K562 (cell line): Measurements from ENCODE around the gene CPT1A. TPM values are rescaled to one million over a fixed set of nuclear protein-coding genes. Genes with fewer than 3 reads are reported as not detected.

ENCODE experiments used
- ATAC-seq: fragments of 200-7000 bp; cut with Tn5 transposase; 3 replicates; pipeline ENCODE4 v1.9.1; 2020; ENCODE audit warnings: moderate library complexity
- BruUV-seq: library from RNA; stranded (reverse); fragments of 400-500 nt; replicated peaks from 2 replicates; lab custom pipeline; 2021; lab: Mats Ljungman, UMichigan
- CTCF ChIA-PET: fragments of 300-600 bp; formaldehyde crosslinking; extraction: SDS; loops from one replicate; lab custom pipeline; 2021; ENCODE audit warnings: low intra/inter-chr PET ratio; lab: Yijun Ruan, JAX
- POLR2A ChIA-PET: fragments of 300-600, 350-650 bp; sonication (Branson Sonifier 250); formaldehyde crosslinking; extraction: SDS; loops from one replicate; lab custom pipeline; 2021; ENCODE audit warnings: antibody characterized with exemption, inconsistent platforms; lab: Yijun Ruan, JAX
- DNase-seq, 4 experiments: peaks; one replicate each; pipeline versions ENCODE4 v3.0.0 to v3.0.0-alpha.2; 2011 to 2018; ENCODE audit warnings: low spot score in 3 of 4, mixed read lengths in 3 of 4; ENCODE audit errors: extremely low read depth in 1 of 4
- FAIRE-seq: peaks from 2 replicates; lab custom pipeline; 2011; peaks lifted over from hg19 to GRCh38; lab: Jason Lieb, UNC
- H2AFZ ChIP-seq: 2 replicates; pipeline ENCODE4 v1.6.0; 2011; ENCODE audit warnings: low read depth, low read length, control low read depth, inconsistent platforms
- H3K27ac ChIP-seq: fragments of 200-600 bp; 3 replicates; pipeline ENCODE4 v1.8.0; 2011; ENCODE audit warnings: low read depth, mild to moderate bottlenecking, control low read depth, inconsistent platforms, low read length, moderate library complexity, mixed read lengths; ENCODE audit errors: extremely low read depth
- H3K27me3 ChIP-seq, 2 experiments: fragments of 300-600 bp in 1 of 2; 2 replicates in 1 of 2; 3 replicates in 1 of 2; pipeline versions ENCODE4 v1.6.0 to v1.8.0; 2011; ENCODE audit warnings: inconsistent platforms in 2 of 2, low read length in 2 of 2, mild to moderate bottlenecking in 1 of 2, mixed read lengths in 1 of 2, moderate library complexity in 1 of 2; ENCODE audit not compliant: control insufficient read depth in 2 of 2, insufficient read depth in 2 of 2
- H3K36me3 ChIP-seq: fragments of 300-600 bp; 3 replicates; pipeline ENCODE4 v1.8.0; 2011; ENCODE audit warnings: mild to moderate bottlenecking, low read length, inconsistent platforms; ENCODE audit not compliant: control insufficient read depth, insufficient read depth
- H3K4me1 ChIP-seq, 2 experiments: fragments of 200-600 bp in 1 of 2; replicated peaks in 1 of 2; 2 replicates in 1 of 2; 3 replicates in 1 of 2; pipeline versions ENCODE4 v1.5.1 to v1.8.0; 2011; ENCODE audit warnings: inconsistent platforms in 2 of 2, low read length in 2 of 2, mild to moderate bottlenecking in 1 of 2, mixed read lengths in 1 of 2, moderate library complexity in 1 of 2; ENCODE audit not compliant: control insufficient read depth in 2 of 2, insufficient read depth in 2 of 2
- H3K4me2 ChIP-seq: 2 replicates; pipeline ENCODE4 v1.6.1; 2011; ENCODE audit warnings: low read length, control low read depth, inconsistent platforms, mixed read lengths; ENCODE audit not compliant: insufficient read depth
- H3K4me3 ChIP-seq: fragments of 200-600 bp; sonication (generic), shearing (Covaris generic); 2 replicates; pipeline ENCODE4 v1.5.1; 2016; ENCODE audit warnings: control low read depth, inconsistent platforms
- H3K79me2 ChIP-seq: fragments of 200-600 bp; 3 replicates; pipeline ENCODE4 v1.8.0; 2011; ENCODE audit warnings: low read length, inconsistent platforms; ENCODE audit not compliant: control insufficient read depth, insufficient read depth
- H3K9ac ChIP-seq, 2 experiments: 2 replicates each; pipeline versions ENCODE4 v1.6.0 to v1.6.1; 2011; ENCODE audit warnings: low read depth in 2 of 2, low read length in 2 of 2, control low read depth in 1 of 2, inconsistent platforms in 1 of 2, mild to moderate bottlenecking in 1 of 2, mixed read lengths in 1 of 2; ENCODE audit not compliant: insufficient read depth in 1 of 2
- H3K9me1 ChIP-seq: one replicate; pipeline ENCODE4 v1.6.0; 2011; ENCODE audit warnings: inconsistent platforms, mild to moderate bottlenecking, low read length, moderate library complexity; ENCODE audit not compliant: control insufficient read depth, insufficient read depth
- H3K9me3 ChIP-seq: replicated peaks from 2 replicates; pipeline ENCODE4 v1.5.1; 2011; ENCODE audit warnings: low read depth, low read length, inconsistent platforms; ENCODE audit not compliant: control insufficient read depth, insufficient read depth
- H4K20me1 ChIP-seq: replicated peaks from 2 replicates; pipeline ENCODE4 v1.6.1; 2011; ENCODE audit warnings: low read length, inconsistent platforms, mixed read lengths; ENCODE audit not compliant: control insufficient read depth, insufficient read depth
- BCOR ChIP-seq: fragments of 450-650 bp; IDR thresholded peaks from 2 replicates; pipeline ENCODE4 v1.6.1; 2016
- CBX2 ChIP-seq: fragments of 200-600 bp; sonication (generic); IDR thresholded peaks from one replicate; pipeline ENCODE4 v1.6.1; 2012; ENCODE audit warnings: mild to moderate bottlenecking, low read length, inconsistent platforms; ENCODE audit not compliant: insufficient read depth, poor library complexity, severe bottlenecking
- CHD1 ChIP-seq: fragments of 200-600 bp; sonication (generic); IDR thresholded peaks from one replicate; pipeline ENCODE4 v1.6.1; 2012; ENCODE audit warnings: mild to moderate bottlenecking, moderate library complexity, low read length, inconsistent platforms
- FOXK1 ChIP-seq: sonication (generic); formaldehyde crosslinking; IDR thresholded peaks from 2 replicates; pipeline ENCODE4 v1.8.0; 2022; ENCODE audit warnings: missing genetic modification reagents, mild to moderate bottlenecking, borderline replicate concordance
- RBM25 ChIP-seq: fragments of 200-400 bp; formaldehyde crosslinking; IDR thresholded peaks from 2 replicates; pipeline ENCODE4 v1.6.1; 2018; ENCODE audit warnings: low read length, low read depth, moderate library complexity; ENCODE audit not compliant: severe bottlenecking
- SMARCA5 ChIP-seq: fragments of 450-650 bp; IDR thresholded peaks from 2 replicates; pipeline ENCODE4 v1.6.1; 2016
- TEAD2 ChIP-seq: fragments of 450-650 bp; IDR thresholded peaks from 2 replicates; pipeline ENCODE4 v1.6.1; 2016; ENCODE audit warnings: missing genetic modification characterization, control low read depth, missing compliant biosample characterization
- XRCC4 ChIP-seq: IDR thresholded peaks from one replicate; pipeline ENCODE4 v1.6.1; 2011; ENCODE audit not compliant: insufficient read depth, insufficient read length; ENCODE audit errors: extremely low read depth
- ZNF175 ChIP-seq: fragments of 200-800 bp; sonication (Bioruptor generic); IDR thresholded peaks from 2 replicates; pipeline ENCODE4 v1.6.1; 2016; ENCODE audit warnings: low read depth, mild to moderate bottlenecking, missing genetic modification characterization, missing compliant biosample characterization
- WGBS: fragments of 100-300 bp; shearing (Covaris generic); methylation state at CpG from one replicate; pipeline ENCODE4 v1.1.6; 2016; ENCODE audit warnings: low coverage, mixed read lengths; ENCODE audit not compliant: insufficient coverage; ENCODE audit errors: missing lambda C conversion rate; 5-methylcytosine and 5-hydroxymethylcytosine counted together
- in situ Hi-C: fragments of 300-500 bp; cut with MboI; formaldehyde crosslinking; loops from 4 replicates; pipeline ENCODE4 v1.15.0; 2018; ENCODE audit warnings: inconsistent platforms, mixed read lengths
- intact Hi-C: fragments of 100-400 bp; cut with micrococcal nuclease; formaldehyde crosslinking; loops from 2 replicates; pipeline ENCODE4 v1.14.2; 2022
- polyA plus RNA-seq, 8 experiments: library from polyadenylated mRNA; depleted of rRNA in 4 of 8; stranded (reverse) in 5 of 8; unstranded in 3 of 8; fragments of >200 nt; fragmentation: Nextera tagmentation in 2 of 8; fragmentation: Illumina TruSeq in 1 of 8; extraction: Ambion mirVana in 2 of 8; extraction: Trizol in 1 of 8; gene quantifications; 2 replicates each; pipeline versions ENCODE4 v1.2.1 to v1.2.3, GENCODE V29; 2011 to 2014; ENCODE audit warnings: inconsistent platforms in 1 of 8, missing spikeins in 1 of 8
- total RNA-seq, 7 experiments: library from RNA; depleted of rRNA in 6 of 7; stranded (reverse); fragments of >200 nt in 6 of 7; fragmentation: Illumina TruSeq in 2 of 7; extraction: Trizol in 2 of 7; gene quantifications; 2 replicates each; pipeline versions ENCODE4 v1.2.1 to v1.2.3, GENCODE V29; 2011 to 2021; ENCODE audit warnings: low replicate concordance in 1 of 7
- TF ChIP-seq, protein P1 (sequence below): fragments of 250-450 bp; sonication (Bioruptor Pico); IDR thresholded peaks from 2 replicates; pipeline ENCODE4 v1.8.0; 2022; ENCODE audit warnings: moderate library complexity, mild to moderate bottlenecking, inconsistent platforms
- TF ChIP-seq, protein P2 (sequence below): fragments of 450-650 bp; IDR thresholded peaks from 2 replicates; pipeline ENCODE4 v1.6.1; 2016; ENCODE audit warnings: low read depth, mild to moderate bottlenecking, moderate library complexity
- TF ChIP-seq, protein P3 (sequence below): sonication (generic); formaldehyde crosslinking; IDR thresholded peaks from 2 replicates; pipeline ENCODE4 v1.8.0; 2022; ENCODE audit warnings: missing genetic modification reagents, mild to moderate bottlenecking, moderate library complexity, borderline replicate concordance
- TF ChIP-seq, protein P4 (sequence below): sonication (generic); formaldehyde crosslinking; IDR thresholded peaks from 2 replicates; pipeline ENCODE4 v1.8.0; 2022; ENCODE audit warnings: mild to moderate bottlenecking, missing genetic modification reagents

The CPT1A gene
- total and polyA plus RNA-seq, 9 of the 15 experiments (the other 6 are each of a cell fraction or from before 2014, with no cell fraction given), result 2.6 to 29.1 (median 12.3) TPM

DNA sequence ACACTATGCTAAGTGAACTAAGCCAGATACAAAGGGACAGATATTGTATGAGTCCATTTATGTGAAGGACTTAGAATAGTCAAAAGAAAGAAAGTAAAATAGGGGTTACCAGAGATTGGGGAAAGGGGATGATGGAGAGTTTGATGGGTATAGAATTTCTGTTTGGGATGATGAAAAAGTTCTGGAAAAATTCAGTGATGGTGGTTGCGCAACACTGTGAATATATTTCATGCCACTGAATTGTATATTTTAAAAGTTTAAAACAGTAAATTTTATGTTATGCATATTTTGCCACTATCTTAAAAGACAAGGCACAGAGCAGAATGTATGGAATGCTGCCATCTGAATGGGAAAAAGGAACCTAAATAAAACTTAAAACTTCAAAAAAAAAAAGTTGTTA lies 119.6 kb downstream of the CPT1A start (continued):
- TF ChIP-seq, protein P1, sequence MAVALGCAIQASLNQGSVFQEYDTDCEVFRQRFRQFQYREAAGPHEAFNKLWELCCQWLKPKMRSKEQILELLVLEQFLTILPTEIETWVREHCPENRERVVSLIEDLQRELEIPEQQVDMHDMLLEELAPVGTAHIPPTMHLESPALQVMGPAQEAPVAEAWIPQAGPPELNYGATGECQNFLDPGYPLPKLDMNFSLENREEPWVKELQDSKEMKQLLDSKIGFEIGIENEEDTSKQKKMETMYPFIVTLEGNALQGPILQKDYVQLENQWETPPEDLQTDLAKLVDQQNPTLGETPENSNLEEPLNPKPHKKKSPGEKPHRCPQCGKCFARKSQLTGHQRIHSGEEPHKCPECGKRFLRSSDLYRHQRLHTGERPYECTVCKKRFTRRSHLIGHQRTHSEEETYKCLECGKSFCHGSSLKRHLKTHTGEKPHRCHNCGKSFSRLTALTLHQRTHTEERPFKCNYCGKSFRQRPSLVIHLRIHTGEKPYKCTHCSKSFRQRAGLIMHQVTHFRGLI, result no peak
- TF ChIP-seq XRCC4, result no peak
- no peak for TF ChIP-seq SMARCA5
- no peak for TF ChIP-seq ZNF175 (CRISPR knock-in tag)
- TF ChIP-seq, all 486 proteins: peak for 3

DNA sequence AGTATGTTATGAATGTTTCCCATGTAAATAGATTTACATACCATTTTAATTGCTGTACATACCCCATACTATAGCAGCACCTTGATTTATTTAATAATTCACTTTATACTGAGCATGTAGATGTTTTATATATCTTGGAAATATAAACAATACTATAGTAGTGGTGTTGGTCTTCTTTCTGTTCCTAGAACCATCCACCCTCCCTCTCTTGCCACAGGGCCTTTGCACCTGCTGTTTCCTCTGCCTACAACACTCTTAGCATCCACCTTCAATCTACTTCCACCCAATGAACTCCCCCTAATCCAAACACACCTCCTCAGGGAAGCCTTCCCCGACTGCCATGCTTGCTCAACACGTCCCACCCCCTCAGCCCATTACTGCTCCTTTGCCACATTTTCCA lies 120.6 kb downstream of the CPT1A start:
- Histone ChIP-seq H3K4me2 (no peak overlapping the region), H2AFZ (no peak overlapping the region), H3K9me3 (no peaks in the 10 kb centered on the region), H3K27me3 (peaks cover 3 to 21% of the 10 kb centered on the region in 2 experiments; a peak in 3 of 5 replicates), H3K79me2 (no peaks in the 10 kb centered on the region), H3K9me1 (no peaks in the 10 kb centered on the region), H3K4me1 (no peaks in the 10 kb centered on the region), H3K9ac (no peak overlapping the region), H4K20me1 (no peaks in the 10 kb centered on the region), H3K27ac (no peak overlapping the region), H3K4me3 (no peak overlapping the region), H3K36me3 (no peaks in the 10 kb centered on the region)
- no TSS peak for BruUV-seq
- WGBS, result 0% methylated on average over 2 of the region's 2 CpGs
- intact Hi-C loops (no loop called here), in situ Hi-C loops (no loop called here)
- ATAC-seq (no peak), FAIRE-seq (no peak), DNase-seq (no peak)
- POLR2A ChIA-PET, result no interaction called here
- CTCF ChIA-PET, result no interaction called here
- TF ChIP-seq, protein P2, sequence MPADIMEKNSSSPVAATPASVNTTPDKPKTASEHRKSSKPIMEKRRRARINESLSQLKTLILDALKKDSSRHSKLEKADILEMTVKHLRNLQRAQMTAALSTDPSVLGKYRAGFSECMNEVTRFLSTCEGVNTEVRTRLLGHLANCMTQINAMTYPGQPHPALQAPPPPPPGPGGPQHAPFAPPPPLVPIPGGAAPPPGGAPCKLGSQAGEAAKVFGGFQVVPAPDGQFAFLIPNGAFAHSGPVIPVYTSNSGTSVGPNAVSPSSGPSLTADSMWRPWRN, result no peak
- peak; percentile 56 for TF ChIP-seq RBM25
- TF ChIP-seq FOXK1 (CRISPR knock-in tag), result no peak
- no peak for TF ChIP-seq TEAD2 (tag)
- TF ChIP-seq CBX2, result no peak
- TF ChIP-seq, protein P3, sequence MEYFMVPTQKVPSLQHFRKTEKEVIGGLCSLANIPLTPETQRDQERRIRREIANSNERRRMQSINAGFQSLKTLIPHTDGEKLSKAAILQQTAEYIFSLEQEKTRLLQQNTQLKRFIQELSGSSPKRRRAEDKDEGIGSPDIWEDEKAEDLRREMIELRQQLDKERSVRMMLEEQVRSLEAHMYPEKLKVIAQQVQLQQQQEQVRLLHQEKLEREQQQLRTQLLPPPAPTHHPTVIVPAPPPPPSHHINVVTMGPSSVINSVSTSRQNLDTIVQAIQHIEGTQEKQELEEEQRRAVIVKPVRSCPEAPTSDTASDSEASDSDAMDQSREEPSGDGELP (CRISPR knock-in tag), result no peak
- 0 out of 2 replicates have a peak, but pooled peaks have one; percentile 24 for TF ChIP-seq BCOR
- TF ChIP-seq, protein P4, sequence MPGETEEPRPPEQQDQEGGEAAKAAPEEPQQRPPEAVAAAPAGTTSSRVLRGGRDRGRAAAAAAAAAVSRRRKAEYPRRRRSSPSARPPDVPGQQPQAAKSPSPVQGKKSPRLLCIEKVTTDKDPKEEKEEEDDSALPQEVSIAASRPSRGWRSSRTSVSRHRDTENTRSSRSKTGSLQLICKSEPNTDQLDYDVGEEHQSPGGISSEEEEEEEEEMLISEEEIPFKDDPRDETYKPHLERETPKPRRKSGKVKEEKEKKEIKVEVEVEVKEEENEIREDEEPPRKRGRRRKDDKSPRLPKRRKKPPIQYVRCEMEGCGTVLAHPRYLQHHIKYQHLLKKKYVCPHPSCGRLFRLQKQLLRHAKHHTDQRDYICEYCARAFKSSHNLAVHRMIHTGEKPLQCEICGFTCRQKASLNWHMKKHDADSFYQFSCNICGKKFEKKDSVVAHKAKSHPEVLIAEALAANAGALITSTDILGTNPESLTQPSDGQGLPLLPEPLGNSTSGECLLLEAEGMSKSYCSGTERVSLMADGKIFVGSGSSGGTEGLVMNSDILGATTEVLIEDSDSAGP (CRISPR knock-in tag), result no peak
- TF ChIP-seq CHD1, result no peak
